ENCODE results near the gene MARK1. TPM values are rescaled to one million over a fixed set of nuclear protein-coding genes. Genes with fewer than 3 reads are reported as not detected.

Gene MARK1
- total RNA-seq, 1 experiment from 2014 or later, result 17.8 TPM

GRCh38 chr1:220483700-220484099 is 44.2 kb upstream of the MARK1 start:
- Histone ChIP-seq H3K18ac (ENCODE audit: insufficient read length, low read depth, low read length) (no peak overlapping the region), H4K20me1 (ENCODE audit: control insufficient read depth, insufficient read depth, insufficient read length) (no peaks in the 10 kb centered on the region), H2AFZ (ENCODE audit: low read length) (peak overlapping the region; percentile 48), H2BK5ac (ENCODE audit: insufficient read length, low read length) (no peak overlapping the region), H2BK120ac (ENCODE audit: low read depth, low read length, poor library complexity, severe bottlenecking) (no peak overlapping the region), H3T11ph (ENCODE audit: low read length) (no peak overlapping the region), H2BK20ac (ENCODE audit: low read depth, low read length, poor library complexity, severe bottlenecking) (no peak overlapping the region), H3K4me1 (ENCODE audit: insufficient read depth, low read length) (0 out of 2 replicates have a peak, but pooled peaks cover 5% of the 10 kb centered on the region), H3K79me2 (ENCODE audit: insufficient read depth, low read length) (no peaks in the 10 kb centered on the region), H4K8ac (replicated peaks; ENCODE audit: insufficient read length, low read depth, low read length) (no peak overlapping the region), H3K23ac (ENCODE audit: insufficient read length, low read depth, low read length) (no peak overlapping the region), H2AK5ac (ENCODE audit: insufficient read length, low read length) (no peak overlapping the region), H3K14ac (ENCODE audit: insufficient read depth, low read length) (no peak overlapping the region), H2BK15ac (ENCODE audit: low read depth, low read length) (no peak overlapping the region), H4K5ac (ENCODE audit: insufficient read length, low read depth, low read length) (no peak overlapping the region), H3K9me3 (ENCODE audit: control insufficient read depth, low read depth, low read length) (no peaks in the 10 kb centered on the region), H4K91ac (ENCODE audit: insufficient read length, low read depth, low read length) (no peak overlapping the region), H3K4ac (ENCODE audit: low read depth, low read length) (no peak overlapping the region), H3K23me2 (ENCODE audit: insufficient read length, low read depth, low read length, poor library complexity, severe bottlenecking) (no peaks in the 10 kb centered on the region), H2BK12ac (ENCODE audit: insufficient read length, low read depth, low read length) (no peak overlapping the region), H3K9ac (ENCODE audit: extremely low read depth, insufficient read length, low read length) (no peak overlapping the region), H3K4me2 (ENCODE audit: insufficient read depth, insufficient read length, low read length) (no peak overlapping the region), H3K27ac (ENCODE audit: insufficient read length, low read depth, low read length) (no peak overlapping the region), H3K79me1 (ENCODE audit: insufficient read depth, low read depth, low read length, poor library complexity, severe bottlenecking) (no peaks in the 10 kb centered on the region), H3K27me3 (ENCODE audit: insufficient read depth, low read length) (no peaks in the 10 kb centered on the region), H3K56ac (ENCODE audit: insufficient read length, low read depth, low read length) (no peak overlapping the region)
- no peaks in the 10 kb centered on the region for H3K36me3 Mint-ChIP-seq (ENCODE audit: insufficient read depth in 1 of 3, low read depth in 3 of 3)
- no CpG with 5 or more reads among the region's 6 CpGs for WGBS (ENCODE audit: extremely low coverage, insufficient read length, low lambda C conversion rate)
- H3K27me3 Mint-ChIP-seq (ENCODE audit: low read depth), result peaks cover 1% of the 10 kb centered on the region; the same call in 1 of the 2 replicates
- peak overlapping the region in 1 of 3 experiments; percentile 78; a peak in 1 of 7 replicates for H3K27ac Mint-ChIP-seq
- H3K9me3 Mint-ChIP-seq, result no peaks in the 10 kb centered on the region
- H3K4me3 Mint-ChIP-seq, result no peak overlapping the region
- no peak for TF ChIP-seq CTCF (conservative IDR thresholded peaks at IDR 0.05)
- peaks cover 12 to 14% of the 10 kb centered on the region in 2 experiments for H3K4me1 Mint-ChIP-seq
- DNase-seq, result no peak
